Activated CD8-positive, alpha-beta memory T cell treated with anti-CD3 and anti-CD28 coated beads for 4 hours (primary cell): ENCODE results near the gene KRTAP22-2.

Source experiments
- DNase-seq, 2 donors: peaks; one replicate each; pipeline ENCODE4 v3.0.0-alpha.2; 2020; ENCODE audit warnings: low read depth in 2 of 2

The KRTAP22-2 gene

DNA sequence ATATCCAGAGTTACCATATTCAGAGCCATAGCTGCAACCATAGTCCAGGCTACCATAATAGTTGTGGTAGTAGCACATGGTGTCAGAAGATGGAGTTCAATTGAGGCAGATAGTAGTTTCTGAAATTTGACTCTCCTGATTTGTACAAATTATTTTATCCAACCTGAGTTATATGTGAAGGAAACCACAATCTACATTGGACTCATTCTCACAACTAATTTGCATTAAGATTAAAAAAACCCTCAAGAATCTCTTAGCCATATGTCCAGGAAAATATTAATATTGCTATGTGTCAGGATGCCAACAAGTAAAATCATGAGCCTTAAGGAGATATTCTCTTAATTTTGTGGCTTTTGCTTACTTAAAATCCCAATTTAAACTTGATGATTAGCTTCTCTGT is at the start of gene KRTAP22-2:
TSS of gene KRTAP22-2 (minus strand) at position 101 of the 400 bp plus-strand sequence.
- no peak for DNase-seq

DNA sequence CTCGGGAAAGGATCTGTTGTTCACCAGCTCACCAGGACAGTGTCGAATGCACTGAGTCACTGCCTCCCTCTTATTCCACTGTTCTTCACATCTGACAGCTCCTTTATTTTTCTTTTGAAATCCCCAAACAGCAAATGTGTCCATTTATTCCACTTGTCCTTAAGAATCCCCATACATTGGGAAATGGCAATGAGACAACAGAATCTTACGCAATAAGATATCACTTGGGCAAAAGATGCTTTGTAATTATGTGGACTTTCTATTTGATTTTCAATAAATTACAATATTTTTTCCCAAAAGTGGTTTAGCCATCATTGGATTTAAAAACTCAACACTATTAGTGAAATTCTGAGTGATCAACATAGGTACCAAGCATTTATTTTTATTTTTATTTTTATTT is 48.5 kb upstream of the KRTAP22-2 start:
- DNase-seq = no peak

DNA sequence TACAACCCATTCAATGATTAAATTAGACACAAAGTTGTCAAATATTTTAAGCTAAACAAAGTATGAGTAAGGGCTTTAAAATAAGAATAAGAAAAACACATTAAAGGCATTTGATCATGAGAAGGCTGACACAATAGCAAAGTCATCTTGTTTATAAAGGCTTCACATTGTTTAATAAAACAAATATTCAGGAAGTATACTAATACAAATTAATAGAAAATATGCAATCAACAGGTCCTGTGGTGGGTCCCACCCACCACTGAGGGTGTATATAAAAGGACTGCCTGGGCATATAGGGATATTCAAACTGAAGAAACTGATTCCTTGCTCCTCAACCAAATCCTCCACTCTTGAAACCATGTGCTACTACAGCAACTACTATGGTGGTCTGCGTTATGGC is 44.7 kb upstream of the KRTAP22-2 start, which contains the start of gene KRTAP20-2:
TSS of gene KRTAP20-2 (plus strand) at position 301 of the 400 bp plus-strand sequence. CDS start at position 359, 58 bp downstream.
- no peak for DNase-seq

DNA sequence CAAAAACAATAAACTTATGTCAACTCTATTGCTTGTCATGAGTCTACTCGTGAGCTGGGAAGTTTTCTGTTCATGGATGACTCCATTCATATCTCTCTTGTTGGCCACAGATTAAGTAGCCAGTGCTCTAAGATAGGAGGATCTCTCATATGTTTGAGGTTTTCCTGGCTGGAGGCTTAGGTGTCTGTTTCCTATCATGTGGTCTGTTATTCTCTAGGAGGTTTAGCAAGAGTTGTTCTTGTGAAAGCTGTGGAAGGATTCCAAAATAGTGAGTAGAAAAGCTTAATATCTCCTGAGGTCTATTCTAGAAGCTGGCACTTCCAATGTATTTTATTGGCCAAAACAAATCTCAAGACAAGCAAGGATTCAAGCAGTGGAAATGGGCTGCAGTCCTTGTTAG is 39.0 kb upstream of the KRTAP22-2 start:
- DNase-seq = no peak

DNA sequence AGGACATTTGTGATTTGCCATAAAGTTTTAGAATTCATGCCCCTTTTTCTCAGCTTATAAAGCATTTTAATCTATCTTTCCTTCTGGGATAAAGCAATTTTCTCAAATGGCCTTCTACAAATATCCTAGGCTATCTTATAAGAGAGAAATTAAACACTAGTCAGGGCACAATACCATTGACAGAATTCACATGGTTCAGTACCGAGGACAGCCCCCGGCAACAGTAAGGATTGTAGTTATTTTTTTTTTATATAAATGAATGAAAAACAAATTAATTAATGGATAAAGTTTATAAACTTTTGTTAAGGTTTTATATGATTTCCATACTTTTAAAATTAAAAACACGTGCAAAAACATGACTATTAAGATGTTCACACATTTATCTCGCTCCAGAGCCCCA is 37.9 kb upstream of the KRTAP22-2 start:
- no peak for DNase-seq

DNA sequence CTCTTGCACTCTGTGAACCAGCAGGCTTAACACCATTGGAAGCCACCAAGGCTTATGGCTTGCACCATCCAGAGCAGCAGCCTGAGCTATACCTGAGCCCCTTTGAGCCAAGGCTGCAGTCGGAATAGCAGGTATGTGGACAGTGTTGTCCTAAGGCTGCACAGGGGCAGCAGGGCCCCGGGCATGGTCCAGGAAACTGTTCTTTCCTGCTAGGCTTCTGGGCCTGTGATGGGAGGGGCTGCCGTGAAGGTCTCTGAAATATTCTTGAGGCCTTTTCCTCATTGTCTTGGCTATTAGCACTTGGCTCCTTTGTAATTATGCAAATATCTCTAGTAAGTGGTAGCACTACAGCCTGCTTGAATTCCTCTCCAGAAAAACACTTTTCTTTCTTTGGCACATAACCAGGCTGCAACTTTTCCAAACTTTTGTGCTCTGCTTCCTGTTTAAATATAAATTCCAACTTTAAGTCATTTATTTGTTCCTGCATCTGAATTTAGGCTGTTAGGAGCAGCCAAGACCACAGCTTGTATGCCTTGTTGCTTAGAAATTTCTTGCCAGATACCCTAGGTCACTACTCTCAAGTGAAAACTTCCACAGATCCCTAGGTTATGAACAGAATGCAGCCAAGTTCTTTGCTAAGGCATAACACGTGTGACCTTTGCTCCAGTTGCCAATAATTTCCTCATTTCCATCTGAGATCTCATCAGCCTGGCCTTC is 35.4 kb upstream of the KRTAP22-2 start:
- DNase-seq = no peak

DNA sequence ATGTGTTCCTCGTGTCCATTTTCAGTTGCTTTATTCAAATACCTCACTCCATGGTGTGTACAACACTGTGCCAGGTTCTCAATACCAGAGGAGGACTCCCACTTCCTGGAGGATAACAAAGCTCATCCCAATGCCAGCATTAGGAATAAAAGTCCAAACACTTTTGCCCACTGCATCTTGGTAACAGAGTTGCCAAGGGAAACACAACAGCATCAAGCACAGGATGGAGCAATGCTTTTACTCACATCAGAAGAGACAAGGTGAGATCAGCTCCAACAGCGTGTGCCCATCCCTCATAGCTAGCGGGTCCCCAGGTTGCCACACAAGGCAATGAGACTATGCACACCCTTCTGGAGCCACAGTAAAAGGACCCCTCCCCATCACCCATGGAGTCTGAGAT is 33.2 kb upstream of the KRTAP22-2 start:
- DNase-seq = no peak

DNA sequence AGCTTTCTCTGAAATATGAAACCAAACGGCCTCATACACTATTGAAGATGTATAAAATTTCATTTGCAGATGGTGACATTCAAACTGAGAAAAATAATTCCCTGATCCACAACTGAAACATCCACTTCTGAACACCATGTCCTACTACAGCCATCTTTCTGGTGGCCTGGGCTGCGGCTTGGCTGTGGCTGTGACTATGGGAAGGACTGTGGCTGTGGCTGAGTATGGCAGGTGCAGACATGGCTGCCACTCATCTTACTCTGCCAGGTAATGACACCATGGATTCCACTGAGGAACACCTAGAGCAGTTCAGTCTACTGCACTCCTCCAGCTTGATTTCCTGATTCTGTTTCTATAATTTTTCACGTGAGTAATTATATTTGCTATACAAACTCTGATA is 30.3 kb upstream of the KRTAP22-2 start, which contains the start of gene KRTAP20-4:
TSS of gene KRTAP20-4 (plus strand) at position 106 of the 400 bp plus-strand sequence.
- no peak for DNase-seq

DNA sequence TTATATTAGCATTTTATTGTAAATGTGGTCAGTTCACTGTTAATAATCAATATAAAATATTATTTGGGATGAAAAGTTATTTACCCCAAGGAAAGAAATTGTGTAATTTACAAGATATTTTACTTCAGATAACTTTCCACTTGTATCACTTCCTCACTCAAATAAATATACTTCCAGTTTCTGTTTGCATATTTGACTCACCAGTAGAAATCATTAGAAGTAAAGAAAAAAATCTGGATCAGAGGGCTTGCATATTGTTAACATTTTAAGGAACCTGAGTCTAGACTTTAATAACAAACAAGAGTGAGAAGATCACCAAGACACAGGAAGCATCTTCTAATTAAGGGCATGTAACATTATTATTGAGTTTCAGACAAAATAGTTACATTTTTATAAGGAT is 29.9 kb upstream of the KRTAP22-2 start:
- DNase-seq = no peak

DNA sequence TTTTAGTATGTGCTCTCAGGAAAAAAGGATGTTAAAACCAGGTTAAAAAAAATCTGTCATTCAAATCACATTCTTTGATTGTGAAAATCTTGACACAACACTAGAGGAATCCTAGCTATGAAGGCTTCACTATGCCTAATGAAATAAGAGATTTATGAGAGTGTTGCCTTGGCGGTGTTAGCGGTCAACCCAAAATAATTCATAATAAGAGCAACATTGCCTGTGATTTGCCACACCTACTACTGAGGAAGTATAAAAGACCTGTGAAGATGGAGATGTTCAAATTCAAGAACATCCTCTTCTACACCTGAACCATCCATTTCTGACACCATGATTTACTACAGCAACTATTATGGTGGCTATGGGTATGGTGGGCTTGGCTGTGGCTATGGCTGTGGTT is 25.9 kb upstream of the KRTAP22-2 start, which contains the start of gene KRTAP20-1:
TSS of gene KRTAP20-1 (plus strand) at position 301 of the 400 bp plus-strand sequence. CDS start at position 331, 30 bp downstream.
- no peak for DNase-seq

DNA sequence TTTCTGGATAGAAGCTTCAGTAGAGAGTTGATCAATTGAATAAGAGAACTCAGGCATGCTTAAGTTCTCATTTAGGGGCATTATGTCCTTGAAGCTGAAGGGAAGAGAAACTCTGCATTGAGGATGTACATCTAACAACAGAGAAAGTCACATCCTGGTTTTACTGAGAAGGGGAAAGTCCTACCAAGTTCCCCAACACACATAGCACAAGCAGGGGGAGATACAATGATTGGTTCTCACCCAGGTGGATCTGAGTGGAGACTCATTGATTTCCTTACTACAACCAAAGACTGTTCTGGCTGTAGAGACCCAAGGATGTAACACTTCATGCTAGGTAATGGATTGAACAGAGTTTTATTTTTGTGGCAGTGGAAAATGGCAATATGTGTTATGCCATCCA is 25.0 kb upstream of the KRTAP22-2 start:
- no peak for DNase-seq

DNA sequence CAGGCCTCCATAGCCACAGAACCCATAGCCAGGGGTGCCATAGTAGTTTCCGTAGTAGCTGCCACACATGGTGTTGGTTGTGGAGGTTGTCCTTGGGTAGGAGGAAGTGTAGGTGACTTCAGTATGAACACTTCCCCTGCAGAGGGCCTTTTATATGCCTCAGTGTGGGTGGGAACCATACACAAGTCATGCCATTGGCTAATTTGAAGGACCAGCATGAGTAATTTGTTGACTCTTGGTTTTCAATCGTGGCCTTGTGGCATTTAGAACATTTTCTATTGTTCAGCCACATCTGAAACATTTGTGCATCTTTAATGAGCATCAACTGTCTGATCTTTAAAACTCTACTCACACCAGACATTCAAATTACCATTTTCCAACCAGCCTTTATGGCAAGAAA is 23.6 kb upstream of the KRTAP22-2 start, which contains the start of gene KRTAP6-1:
TSS of gene KRTAP6-1 (minus strand) at position 95 of the 400 bp plus-strand sequence. CDS start at position 69, 26 bp downstream.
- DNase-seq = no peak

DNA sequence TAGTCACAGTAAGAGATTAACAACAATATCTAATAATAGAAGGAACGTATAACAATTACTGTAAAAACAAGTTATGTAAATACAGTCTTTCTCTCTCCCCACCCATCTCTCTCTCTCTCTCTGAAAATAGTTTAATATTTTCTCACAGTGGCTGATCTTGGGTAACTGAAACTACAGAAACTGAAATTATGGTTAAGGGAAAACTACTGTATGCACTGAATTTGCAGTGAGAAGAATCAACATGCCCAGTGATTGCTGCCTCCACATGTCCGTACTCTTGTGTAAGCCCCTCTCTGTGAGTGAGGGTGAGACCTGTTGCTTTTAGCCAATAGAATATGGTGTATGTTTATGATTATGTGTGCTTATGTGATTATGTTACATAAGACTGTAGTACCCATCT is 21.9 kb upstream of the KRTAP22-2 start:
- no peak for DNase-seq

DNA sequence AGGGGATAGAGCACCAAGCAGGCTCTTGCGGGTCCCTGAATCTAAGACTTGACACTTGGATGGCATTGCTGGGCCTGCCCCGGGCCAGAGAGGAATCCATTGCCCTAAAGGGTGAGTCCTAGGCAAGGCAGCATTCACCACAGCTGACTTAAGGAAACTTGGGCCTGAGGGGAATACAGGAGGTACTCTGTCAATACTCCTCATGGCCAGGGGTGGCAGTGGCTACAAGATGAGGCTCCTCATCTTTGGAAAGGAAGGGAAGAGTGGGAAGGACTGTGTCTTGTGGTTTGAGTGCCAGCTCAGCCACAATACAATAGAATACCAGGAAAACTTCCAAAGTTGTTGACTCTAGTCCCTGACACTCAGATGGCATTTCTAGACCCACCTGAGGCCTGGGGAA is 15.8 kb upstream of the KRTAP22-2 start:
- no peak for DNase-seq

DNA sequence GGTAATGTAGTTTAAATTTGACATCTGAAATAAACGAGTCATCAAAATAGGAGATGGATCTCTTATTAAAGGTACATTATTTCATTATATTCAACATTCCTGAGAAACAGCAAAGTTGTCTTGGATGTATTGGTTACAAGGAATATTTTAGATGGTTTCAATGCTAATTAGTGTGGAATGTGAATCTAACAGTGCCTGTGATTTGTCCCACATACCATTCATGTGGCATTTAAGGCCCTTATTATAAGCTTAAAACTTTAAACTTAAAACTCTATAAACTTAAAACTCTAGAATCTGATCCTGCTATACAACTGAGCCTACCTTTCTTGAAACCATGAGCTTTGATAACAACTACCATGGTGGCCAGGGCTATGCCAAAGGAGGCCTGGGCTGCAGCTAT is 10.6 kb upstream of the KRTAP22-2 start, which contains the start of gene KRTAP22-1:
TSS of gene KRTAP22-1 (plus strand) at position 301 of the 400 bp plus-strand sequence.
- no peak for DNase-seq

DNA sequence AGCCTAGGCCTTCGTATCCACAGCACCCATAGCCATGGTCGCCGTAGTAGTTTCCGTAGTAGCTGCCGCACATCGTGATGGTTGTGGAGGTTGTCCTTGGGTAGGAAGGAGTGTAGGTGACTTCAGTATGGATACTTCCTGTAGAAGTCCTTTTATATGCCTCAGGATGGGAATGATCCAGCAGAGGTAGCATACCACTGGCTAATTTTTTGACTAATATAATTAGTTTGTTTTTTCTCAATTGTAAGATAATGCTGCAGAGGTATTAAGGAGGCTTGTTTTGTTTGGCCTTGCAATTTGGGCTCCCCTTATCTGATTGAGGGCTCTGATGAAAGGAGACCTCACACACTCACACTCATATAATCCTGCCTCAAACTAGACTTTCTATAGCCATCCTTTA is 8.6 kb upstream of the KRTAP22-2 start, which contains the start of gene KRTAP6-2:
TSS of gene KRTAP6-2 (minus strand) at position 101 of the 400 bp plus-strand sequence. CDS start at position 73, 28 bp downstream.
- DNase-seq = no peak

DNA sequence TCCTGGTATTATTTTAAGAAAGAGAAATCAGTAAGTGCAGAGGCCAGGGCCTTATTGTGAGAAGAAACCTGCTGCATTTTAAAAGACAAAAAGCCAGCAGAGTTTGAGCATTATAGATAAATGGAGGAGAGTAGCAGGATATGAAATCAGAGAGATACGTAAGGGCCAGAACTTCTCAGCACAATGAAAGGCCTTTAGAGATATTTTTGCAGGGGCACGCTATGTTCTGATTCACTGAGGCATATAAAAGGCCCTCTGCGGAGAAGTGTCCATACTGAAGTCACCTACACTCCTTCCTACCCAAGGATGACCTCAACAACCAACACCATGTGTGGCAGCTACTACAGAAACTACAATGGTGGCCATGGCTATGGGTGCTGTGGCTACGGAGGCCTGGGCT is 1.9 kb upstream of the KRTAP22-2 start, which contains the start of gene KRTAP6-3:
TSS of gene KRTAP6-3 (plus strand) at position 301 of the 400 bp plus-strand sequence. CDS start at position 307, 6 bp downstream.
- no peak for DNase-seq

DNA sequence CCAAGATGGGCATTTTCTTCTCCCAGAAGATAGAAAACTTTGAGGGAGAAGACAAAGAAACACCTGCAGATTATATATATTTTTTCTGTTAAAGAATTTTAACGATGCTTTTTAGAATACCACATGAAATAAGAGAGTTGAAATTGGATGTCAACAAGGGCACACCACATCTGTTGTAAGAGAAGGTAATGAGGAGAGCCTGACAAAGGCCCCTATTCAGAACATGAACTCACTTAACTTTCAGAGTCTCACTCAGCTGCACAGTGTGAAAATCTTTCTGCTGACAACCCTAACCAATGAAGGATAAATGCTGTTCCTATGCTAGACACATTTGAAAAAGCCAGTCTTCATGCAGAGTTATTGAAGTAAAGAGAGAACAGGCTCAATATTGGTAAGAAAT is 7.3 kb downstream of the KRTAP22-2 start:
- no peak for DNase-seq

DNA sequence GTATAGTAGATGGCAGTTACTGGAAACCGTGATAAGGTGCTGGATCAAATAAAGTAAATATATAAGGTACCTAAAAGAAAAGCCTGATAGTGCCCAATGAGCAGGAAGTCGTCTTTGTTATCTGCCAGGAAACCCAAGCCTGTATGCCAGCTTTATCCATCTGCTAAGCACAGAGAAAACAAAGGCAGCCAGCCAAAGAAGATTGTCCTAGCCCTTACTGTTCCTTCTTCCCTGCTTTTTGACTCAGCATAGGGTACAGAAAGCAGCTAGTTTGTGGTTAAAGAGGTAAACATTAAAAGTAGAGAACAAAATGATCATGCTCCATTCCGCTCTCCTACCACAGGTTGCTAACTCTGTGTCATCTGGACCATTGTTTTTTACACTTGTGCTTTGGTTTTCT is 10.1 kb downstream of the KRTAP22-2 start:
- no peak for DNase-seq

DNA sequence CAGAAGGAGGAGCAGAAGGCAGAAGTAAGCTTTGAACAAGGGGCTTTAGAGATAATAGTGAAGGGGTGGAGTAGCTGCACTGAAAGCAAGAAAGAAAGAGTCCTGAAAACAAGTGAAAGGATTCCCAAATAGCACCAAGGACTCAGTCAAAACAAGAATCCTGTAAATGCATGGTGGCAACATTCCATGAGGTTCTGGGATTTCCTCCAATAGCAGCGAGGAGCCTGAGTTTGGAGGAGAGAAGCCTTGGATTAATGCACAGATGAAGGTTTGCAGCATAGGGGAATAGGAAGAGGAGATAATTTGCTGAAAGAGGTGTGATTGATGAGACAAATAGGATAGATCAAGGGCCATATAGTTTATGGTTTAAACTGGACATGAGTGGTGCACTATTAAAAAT is 10.9 kb downstream of the KRTAP22-2 start:
- no peak for DNase-seq

DNA sequence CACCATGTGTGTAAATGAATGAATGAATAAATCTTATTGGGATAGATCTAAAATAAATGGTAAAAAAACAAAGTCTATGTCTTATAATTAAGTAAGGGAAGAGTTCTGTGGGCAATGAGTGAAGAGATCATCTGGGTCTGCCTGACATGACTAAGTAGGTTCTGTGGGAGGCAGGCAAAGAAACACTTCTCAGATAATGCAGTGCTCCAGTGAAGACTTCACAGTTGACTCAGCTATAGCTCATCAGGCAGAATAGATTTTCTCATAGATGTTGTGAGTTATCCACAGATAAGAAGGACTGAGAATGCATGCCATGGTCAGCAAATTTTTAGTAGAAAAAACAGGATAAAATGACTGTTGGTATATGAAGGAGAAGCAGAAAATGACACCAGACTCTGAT is 12.4 kb downstream of the KRTAP22-2 start:
- DNase-seq = no peak

DNA sequence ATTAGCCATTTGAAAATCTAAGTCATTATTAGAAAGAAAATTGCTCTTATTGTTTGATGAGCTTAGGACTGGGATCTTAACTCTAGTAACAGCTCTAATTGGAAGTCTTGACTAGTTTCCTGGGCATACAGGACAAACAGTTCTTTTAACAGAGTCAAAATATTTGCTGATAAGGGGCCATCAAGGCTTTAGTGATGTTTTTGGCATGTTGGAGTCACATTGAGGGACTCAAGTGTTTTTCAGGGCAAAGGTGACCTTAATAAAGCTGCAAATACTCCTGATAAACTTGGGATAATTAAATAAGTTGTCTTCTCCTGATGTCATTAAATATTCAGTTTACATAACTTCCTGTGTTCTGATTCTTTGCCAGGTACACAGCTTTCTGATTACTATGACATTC is 22.6 kb downstream of the KRTAP22-2 start:
- no peak for DNase-seq

DNA sequence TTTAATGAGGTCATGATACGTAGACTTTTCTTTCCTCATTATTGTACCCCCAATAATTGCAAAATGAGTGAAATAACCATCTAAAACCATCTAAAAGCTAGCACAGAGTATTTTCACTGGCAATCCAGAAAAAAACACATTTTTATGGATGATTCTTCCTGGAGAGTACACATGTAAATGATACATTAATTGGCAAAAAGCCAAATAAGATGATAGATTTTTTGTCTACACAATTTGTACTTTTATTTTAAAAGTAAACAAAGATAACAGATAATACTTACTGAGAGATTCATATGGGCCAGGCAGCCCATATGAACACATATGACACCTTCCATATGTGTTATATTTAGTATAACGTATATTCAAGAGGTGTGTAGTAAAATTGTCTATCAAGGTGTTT is 26.6 kb downstream of the KRTAP22-2 start:
- DNase-seq = no peak
